CD4-positive, alpha-beta T cell treated with Interleukin-15 for 1 hour (primary cell): ENCODE data around the gene APOA1.

Experiments used
- DNase-seq: peaks from one replicate; pipeline ENCODE4 v3.0.0-alpha.2; 2020

APOA1 gene

GRCh38 chr11:116833491-116833815, 4.0 kb downstream of the APOA1 start:
- DNase-seq = no peak

DNA sequence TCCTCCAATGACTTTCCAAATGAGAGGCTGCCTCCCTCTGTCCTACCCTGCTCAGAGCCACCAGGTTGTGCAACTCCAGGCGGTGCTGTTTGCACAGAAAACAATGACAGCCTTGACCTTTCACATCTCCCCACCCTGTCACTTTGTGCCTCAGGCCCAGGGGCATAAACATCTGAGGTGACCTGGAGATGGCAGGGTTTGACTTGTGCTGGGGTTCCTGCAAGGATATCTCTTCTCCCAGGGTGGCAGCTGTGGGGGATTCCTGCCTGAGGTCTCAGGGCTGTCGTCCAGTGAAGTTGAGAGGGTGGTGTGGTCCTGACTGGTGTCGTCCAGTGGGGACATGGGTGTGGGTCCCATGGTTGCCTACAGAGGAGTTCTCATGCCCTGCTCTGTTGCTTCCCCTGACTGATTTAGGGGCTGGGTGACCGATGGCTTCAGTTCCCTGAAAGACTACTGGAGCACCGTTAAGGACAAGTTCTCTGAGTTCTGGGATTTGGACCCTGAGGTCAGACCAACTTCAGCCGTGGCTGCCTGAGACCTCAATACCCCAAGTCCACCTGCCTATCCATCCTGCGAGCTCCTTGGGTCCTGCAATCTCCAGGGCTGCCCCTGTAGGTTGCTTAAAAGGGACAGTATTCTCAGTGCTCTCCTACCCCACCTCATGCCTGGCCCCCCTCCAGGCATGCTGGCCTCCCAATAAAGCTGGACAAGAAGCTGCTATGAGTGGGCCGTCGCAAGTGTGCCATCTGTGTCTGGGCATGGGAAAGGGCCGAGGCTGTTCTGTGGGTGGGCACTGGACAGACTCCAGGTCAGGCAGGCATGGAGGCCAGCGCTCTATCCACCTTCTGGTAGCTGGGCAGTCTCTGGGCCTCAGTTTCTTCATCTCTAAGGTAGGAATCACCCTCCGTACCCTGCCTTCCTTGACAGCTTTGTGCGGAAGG, 4.8 kb downstream of the APOA1 start:
- no peak for DNase-seq

DNA sequence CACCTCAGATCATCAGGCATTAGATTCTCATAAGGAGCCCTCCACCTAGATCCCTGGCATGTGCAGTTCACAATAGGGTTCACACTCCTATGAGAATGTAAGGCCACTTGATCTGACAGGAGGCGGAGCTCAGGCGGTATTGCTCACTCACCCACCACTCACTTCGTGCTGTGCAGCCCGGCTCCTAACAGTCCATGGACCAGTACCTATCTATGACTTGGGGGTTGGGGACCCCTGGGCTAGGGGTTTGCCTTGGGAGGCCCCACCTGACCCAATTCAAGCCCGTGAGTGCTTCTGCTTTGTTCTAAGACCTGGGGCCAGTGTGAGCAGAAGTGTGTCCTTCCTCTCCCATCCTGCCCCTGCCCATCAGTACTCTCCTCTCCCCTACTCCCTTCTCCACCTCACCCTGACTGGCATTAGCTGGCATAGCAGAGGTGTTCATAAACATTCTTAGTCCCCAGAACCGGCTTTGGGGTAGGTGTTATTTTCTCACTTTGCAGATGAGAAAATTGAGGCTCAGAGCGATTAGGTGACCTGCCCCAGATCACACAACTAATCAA, 5.6 kb downstream of the APOA1 start:
- DNase-seq = no peak

GRCh38 chr11:116830184-116830912, 7.1 kb downstream of the APOA1 start:
- DNase-seq = no peak

- no peak for DNase-seq
These were observed 7.8 kb downstream of the APOA1 start, which contains the start of gene APOC3 for GRCh38 chr11:116829525-116830183. Gene APOC3, plus strand, starts transcription at chr11:116829907. Its CDS starts 676 bp downstream, at chr11:116830583.

DNA sequence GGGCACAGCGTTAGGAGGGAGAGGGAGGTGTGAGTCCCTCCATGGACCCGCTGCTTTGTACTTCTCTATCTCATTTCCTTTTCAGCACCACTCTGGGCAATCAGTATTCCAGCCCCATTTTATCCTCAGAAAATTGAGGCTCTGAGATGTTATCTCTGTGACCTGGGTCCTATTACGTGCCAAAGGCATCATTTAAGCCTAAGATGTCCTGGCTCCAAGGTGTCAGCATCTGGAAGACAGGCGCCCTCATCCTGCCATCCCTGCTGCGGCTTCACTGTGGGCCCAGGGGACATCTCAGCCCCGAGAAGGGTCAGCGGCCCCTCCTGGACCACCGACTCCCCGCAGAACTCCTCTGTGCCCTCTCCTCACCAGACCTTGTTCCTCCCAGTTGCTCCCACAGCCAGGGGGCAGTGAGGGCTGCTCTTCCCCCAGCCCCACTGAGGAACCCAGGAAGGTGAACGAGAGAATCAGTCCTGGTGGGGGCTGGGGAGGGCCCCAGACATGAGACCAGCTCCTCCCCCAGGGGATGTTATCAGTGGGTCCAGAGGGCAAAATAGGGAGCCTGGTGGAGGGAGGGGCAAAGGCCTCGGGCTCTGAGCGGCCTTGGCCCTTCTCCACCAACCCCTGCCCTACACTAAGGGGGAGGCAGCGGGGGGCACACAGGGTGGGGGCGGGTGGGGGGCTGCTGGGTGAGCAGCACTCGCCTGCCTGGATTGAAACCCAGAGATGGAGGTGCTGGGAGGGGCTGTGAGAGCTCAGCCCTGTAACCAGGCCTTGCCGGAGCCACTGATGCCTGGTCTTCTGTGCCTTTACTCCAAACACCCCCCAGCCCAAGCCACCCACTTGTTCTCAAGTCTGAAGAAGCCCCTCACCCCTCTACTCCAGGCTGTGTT, 8.5 kb downstream of the APOA1 start:
- DNase-seq = no peak

DNA sequence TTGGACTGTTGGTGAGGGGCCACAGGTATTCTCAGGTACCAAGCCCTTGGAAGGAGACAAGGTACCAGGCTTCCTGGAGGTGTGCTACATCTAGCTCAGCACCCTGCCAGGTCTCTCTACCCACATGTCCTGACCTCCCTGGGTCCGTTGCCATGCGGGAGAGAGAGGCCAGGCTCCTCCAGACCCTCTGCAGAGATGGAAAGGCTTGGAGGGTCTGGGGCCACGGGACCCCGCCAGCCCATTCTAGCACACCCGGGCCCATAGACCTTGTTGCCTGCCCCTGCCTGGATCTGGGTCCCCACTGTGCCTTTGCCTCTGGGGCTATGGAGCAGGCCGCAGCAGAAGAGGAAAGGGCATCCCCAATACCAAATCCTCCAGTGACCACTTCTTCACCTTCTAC, 10.0 kb downstream of the APOA1 start:
- no peak for DNase-seq

DNA sequence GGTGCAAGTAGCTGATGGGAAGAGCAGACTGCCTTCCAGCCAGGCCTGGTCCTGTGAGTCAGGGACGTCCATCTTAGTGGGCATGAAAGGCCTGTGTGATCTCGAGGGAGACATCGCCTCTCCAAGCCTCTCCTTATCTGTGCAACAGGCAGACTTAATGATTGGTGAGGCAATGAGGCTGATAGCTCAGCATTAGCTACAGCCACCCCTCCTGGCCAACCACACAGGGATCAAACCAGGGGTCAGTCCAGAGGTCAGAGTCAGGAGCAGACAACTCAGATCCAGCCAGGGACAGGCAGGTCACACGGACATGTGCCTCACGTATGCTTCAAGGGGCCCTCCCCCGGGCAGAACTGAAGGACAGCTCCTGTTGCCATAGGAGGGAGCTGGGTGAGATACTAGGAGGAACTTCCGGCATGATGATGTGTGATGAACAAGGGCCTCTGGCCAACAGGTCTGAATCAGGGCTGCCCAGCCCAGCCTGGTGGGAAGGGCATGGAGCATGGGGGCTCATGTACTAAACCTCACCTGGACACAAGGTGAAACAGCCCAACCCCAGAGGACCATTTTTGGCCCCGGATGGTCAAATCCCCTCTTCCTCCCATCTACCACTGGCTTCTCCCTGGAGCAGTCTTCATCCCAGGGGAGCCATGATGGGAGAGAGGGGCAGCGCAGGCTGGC, 10.5 kb downstream of the APOA1 start:
- no peak for DNase-seq

- DNase-seq = no peak
These were observed 11.3 kb downstream of the APOA1 start for GRCh38 chr11:116825854-116826750.

- DNase-seq = no peak
These were observed 12.0 kb downstream of the APOA1 start for GRCh38 chr11:116825434-116825833.

DNA sequence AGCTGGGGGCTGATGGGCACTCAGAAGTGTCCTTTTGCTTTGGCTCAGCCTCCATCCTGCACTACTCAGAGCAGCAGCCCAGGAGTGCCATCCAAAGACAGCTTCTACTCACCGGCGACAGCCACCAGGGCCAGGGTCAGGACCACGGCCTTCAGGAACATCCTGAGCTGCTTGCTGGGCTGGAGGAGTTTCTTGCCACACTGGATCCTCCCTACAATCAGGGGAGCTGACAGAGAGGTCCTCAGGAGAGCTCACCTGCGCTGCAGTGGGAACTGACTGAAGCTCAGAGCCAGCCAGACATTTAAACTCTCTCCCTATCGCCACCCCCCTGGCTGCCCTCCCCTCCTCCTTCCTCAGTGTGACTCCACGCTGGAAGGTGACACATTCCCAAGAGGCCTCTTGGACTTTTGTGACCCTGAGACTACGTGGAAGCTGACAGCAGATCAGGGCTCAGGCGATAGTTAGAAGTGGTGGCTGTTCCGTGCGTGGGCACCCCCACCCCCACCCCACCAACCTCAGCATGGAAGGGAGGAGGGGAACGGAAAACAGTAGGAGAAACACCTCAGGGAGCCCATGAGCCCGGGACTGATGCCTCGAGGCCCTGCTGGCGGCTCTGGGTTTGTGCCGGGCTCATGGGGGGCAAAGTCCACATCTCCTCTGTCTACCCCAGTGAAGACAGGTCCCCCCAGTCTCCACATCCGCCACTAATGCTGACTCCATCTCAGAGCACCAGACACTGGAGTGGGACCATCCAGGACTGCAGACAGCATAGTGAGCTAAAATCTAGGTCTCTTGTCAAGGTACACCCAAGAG, 14.2 kb downstream of the APOA1 start, which contains the start of gene APOA4:
TSS of gene APOA4 (minus strand) at position 274 of the 813 bp plus-strand sequence. CDS start at position 161, 113 bp downstream.
- DNase-seq = no peak

DNA sequence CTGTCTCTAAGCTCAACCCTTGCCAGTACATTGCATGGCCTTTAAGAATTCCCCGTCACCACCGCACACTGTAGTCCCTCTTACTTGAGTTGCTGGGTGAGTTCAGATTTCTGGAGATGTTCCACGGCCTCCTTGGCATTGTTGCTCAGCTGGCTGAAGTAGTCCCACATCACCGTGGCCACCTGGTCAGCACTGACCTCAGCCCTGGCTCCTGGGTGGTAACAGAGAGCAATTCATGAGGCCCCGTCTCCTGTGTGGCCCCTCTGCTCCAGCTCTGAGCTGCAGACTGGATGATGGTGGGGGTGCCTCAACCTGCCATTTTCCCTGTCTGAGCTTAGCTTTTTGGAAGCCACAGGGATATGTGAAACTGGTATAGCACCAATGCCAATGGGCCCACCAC, 14.8 kb downstream of the APOA1 start:
- DNase-seq = no peak

GRCh38 chr11:116821050-116821918, 16.1 kb downstream of the APOA1 start:
- DNase-seq = no peak

DNA sequence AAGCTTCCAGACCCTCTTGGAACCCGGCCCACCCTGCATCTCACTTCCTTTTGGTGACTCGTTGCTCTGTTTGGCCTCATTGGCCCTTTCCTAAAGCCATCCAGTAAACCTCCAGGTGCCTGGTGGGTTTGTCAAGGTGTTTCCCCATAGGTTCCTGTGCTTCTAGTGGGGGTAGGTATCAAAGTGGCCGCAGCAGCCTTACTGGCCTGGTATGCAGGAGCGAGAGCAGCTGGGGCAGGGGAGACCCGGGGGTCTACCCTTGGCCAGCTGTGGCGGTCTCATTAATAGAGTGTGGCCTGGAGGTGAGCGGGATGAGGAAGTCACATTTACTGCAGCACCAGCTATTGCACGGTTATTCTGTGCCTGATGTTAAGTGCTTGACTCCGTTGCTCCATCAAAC, 18.4 kb downstream of the APOA1 start:
- no peak for DNase-seq

DNA sequence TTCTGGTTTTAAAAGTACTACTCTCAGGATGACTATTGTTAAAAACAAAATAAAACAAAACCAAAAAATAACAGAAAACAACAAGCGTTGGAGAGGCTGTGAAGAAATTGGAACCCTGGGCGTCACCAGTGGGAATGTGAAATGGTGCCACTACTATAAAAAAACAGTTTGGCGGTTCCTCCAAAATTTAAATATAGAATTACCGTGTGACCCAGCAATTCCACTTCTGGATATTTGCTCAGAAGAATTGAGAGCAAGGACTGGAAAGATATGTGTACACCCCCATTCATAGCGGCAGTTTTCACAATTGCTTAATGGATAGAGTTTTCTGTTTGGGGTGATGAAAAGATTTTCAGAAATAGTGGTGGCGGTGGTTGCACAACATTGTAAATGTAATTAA, 22.9 kb downstream of the APOA1 start:
- no peak for DNase-seq

GRCh38 chr11:116813781-116814471, 23.5 kb downstream of the APOA1 start:
- no peak for DNase-seq

- DNase-seq = no peak
These were observed 24.3 kb downstream of the APOA1 start for GRCh38 chr11:116813170-116813569.

DNA sequence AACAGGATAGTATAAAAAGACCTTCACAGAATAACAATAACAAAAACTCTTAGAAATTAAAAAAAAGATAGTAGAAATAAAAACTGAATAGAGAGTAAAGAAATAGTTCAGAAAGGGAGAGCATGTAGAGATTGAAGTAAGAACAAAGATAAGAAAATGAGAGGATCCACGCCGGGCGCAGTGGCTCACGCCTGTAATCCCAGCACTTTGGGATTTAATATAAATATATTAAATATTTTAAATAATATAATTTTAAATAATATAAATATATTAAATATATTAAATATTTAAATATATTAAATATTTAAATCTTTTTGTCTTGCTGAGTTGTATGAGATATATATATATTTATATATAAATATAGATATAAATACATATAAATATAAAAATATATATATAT, 25.3 kb downstream of the APOA1 start:
- no peak for DNase-seq
